Right lobe of liver (tissue), 4 donors: Measurements from ENCODE around the gene PEPD.

Experiments used
- POLR2A ChIP-seq: fragments of 450-650 bp; IDR thresholded peaks from one replicate; pipeline ENCODE4 v1.6.1; 2017; ENCODE audit warnings: antibody characterized with exemption, mild to moderate bottlenecking
- TF ChIP-seq, protein P1 (sequence below), 4 donors: fragments of 200-600 bp in 3 of 4; fragments of 450-650 bp in 1 of 4; IDR thresholded peaks; one replicate each; pipeline versions ENCODE4 v1.5.1 to v1.8.0; 2016 to 2022; ENCODE audit warnings: antibody characterized with exemption in 4 of 4, mild to moderate bottlenecking in 2 of 4
- donor health status: DM: no; HTN: no; CAD: no.
- donor health status: DM: no; HTN: no; CAD: no.
- donor health status: DM: no; HTN: yes; CAD: no.

DNA sequence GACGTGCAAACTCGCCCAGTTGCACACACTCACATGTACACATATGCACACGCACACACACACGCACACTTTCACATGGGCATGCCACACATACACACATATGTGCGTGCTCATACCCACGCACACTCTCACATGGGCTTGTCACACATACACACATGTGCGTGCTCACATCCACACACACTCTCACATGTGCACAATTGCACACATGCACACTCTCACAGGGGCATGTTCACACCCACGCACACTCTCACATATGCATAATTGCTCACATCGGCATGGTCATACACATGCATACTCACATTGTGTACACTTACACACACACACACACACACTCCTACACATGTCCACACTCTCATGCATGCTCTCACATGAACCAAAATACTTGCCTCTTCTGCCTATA lies 32.8 kb upstream of the PEPD start:
- TF ChIP-seq, protein P1, sequence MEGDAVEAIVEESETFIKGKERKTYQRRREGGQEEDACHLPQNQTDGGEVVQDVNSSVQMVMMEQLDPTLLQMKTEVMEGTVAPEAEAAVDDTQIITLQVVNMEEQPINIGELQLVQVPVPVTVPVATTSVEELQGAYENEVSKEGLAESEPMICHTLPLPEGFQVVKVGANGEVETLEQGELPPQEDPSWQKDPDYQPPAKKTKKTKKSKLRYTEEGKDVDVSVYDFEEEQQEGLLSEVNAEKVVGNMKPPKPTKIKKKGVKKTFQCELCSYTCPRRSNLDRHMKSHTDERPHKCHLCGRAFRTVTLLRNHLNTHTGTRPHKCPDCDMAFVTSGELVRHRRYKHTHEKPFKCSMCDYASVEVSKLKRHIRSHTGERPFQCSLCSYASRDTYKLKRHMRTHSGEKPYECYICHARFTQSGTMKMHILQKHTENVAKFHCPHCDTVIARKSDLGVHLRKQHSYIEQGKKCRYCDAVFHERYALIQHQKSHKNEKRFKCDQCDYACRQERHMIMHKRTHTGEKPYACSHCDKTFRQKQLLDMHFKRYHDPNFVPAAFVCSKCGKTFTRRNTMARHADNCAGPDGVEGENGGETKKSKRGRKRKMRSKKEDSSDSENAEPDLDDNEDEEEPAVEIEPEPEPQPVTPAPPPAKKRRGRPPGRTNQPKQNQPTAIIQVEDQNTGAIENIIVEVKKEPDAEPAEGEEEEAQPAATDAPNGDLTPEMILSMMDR (IDR thresholded peaks at IDR 0.05) = no peak
- TF ChIP-seq POLR2A = no peak
